K562 (cell line): ENCODE results near the gene SPATS2. TPM values are rescaled to one million over a fixed set of nuclear protein-coding genes. Genes with fewer than 3 reads are reported as not detected.

ENCODE experiments used
- ETV6 ChIP-seq, 3 experiments: fragments of 150-350 bp in 1 of 3; sonication (generic) in 1 of 3; formaldehyde crosslinking in 1 of 3; IDR thresholded peaks; 2 replicates each; pipeline versions ENCODE4 v1.6.1 to v1.8.0; 2014 to 2022; ENCODE audit warnings: borderline replicate concordance in 2 of 3, low read depth in 2 of 3, antibody characterized with exemption in 1 of 3, low read length in 1 of 3, mild to moderate bottlenecking in 1 of 3, missing genetic modification reagents in 1 of 3
- GTF2A2 ChIP-seq: IDR thresholded peaks from 2 replicates; pipeline ENCODE4 v1.6.1; 2016; ENCODE audit warnings: mild to moderate bottlenecking, missing genetic modification characterization, missing compliant biosample characterization
- KLF16 ChIP-seq: IDR thresholded peaks from 2 replicates; pipeline ENCODE4 v1.6.1; 2016; ENCODE audit warnings: antibody characterized with exemption
- MYC ChIP-seq, 2 experiments: fragments of 250-450 bp in 1 of 2; sonication (Bioruptor Pico) in 1 of 2; IDR thresholded peaks; 2 replicates each; pipeline versions ENCODE4 v1.5.1 to v1.6.1; 2012 to 2021; ENCODE audit warnings: low read depth in 2 of 2, borderline replicate concordance in 1 of 2, improper control_type of control experiment in 1 of 2, low read length in 1 of 2, mild to moderate bottlenecking in 1 of 2, moderate library complexity in 1 of 2
- POLR2A ChIP-seq: fragments of 450-650 bp; conservative IDR thresholded peaks from 2 replicates; pipeline ENCODE4 v1.6.1; 2016
- RCOR1 ChIP-seq, 2 experiments: IDR thresholded peaks; 2 replicates each; pipeline ENCODE4 v1.6.1; 2012; ENCODE audit warnings: low read depth in 2 of 2, low read length in 2 of 2, borderline replicate concordance in 1 of 2, improper control_type of control experiment in 1 of 2
- polyA plus RNA-seq, 8 experiments: library from polyadenylated mRNA; depleted of rRNA in 4 of 8; stranded (reverse) in 5 of 8; unstranded in 3 of 8; fragments of >200 nt; fragmentation: Nextera tagmentation in 2 of 8; fragmentation: Illumina TruSeq in 1 of 8; extraction: Ambion mirVana in 2 of 8; extraction: Trizol in 1 of 8; gene quantifications; 2 replicates each; pipeline versions ENCODE4 v1.2.1 to v1.2.3, GENCODE V29; 2011 to 2014; ENCODE audit warnings: inconsistent platforms in 1 of 8, missing spikeins in 1 of 8
- total RNA-seq, 7 experiments: library from RNA; depleted of rRNA in 6 of 7; stranded (reverse); fragments of >200 nt in 6 of 7; fragmentation: Illumina TruSeq in 2 of 7; extraction: Trizol in 2 of 7; gene quantifications; 2 replicates each; pipeline versions ENCODE4 v1.2.1 to v1.2.3, GENCODE V29; 2011 to 2021; ENCODE audit warnings: low replicate concordance in 1 of 7
- TF ChIP-seq, protein P1 (sequence below), 2 experiments: fragments of 450-650 bp; formaldehyde crosslinking in 1 of 2; IDR thresholded peaks; 2 replicates each; pipeline versions ENCODE4 v1.4.0 to v1.6.1; 2014 to 2020; ENCODE audit warnings: mild to moderate bottlenecking in 2 of 2, borderline replicate concordance in 1 of 2, low read depth in 1 of 2

SPATS2 gene
- total and polyA plus RNA-seq, 9 of the 15 experiments (the other 6 are each of a cell fraction or from before 2014, with no cell fraction given): 5.4 to 48.2 (median 17.5) TPM

DNA sequence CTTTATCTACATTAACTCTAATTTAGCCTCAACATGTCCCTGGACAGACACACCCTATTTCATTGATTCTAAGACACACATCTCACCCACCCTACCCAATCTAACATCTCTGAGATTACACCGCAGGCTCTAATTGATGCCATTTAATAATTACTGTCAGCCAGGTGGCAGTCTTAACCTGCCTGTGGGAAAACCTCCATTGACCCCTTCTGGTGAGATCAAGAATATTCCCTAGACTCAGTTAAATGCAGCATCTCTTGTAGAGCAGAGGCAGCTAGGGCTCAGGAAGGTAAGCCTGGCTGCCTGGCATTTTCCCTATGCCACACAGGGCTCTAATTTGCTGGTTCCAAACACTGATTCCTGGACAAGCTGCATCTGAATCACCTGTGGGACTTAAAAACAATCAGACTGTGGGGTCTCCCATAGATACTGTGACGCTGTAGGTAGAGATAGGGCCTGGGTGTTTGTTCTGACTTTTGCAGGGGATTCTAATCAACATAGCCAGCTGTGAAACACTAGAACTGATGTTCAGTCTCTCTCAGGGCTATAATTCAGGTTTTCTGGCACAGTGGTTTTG lies 186.3 kb downstream of the SPATS2 start (continued):
- TF ChIP-seq GTF2A2 (tag) (no peak), KLF16 (peak; percentile 30; the same call in 1 of the 2 replicates), ETV6 (IDR thresholded peaks at IDR 0.05; ENCODE audit: borderline replicate concordance in 1 of 2, low read depth in 2 of 2, low read length in 1 of 2) (no peak), ETV6 (CRISPR knock-in tag; IDR thresholded peaks at IDR 0.05; ENCODE audit: borderline replicate concordance) (no peak), RCOR1 (IDR thresholded peaks at IDR 0.05; ENCODE audit: borderline replicate concordance in 1 of 2, low read depth in 2 of 2, low read length in 2 of 2) (peak in 1 of 2 experiments; percentile 53; a peak in 1 of 4 replicates), POLR2A (no peak), MYC (IDR thresholded peaks at IDR 0.05; ENCODE audit: low read depth, low read length) (no peak), MYC (CRISPR knock-in tag; IDR thresholded peaks at IDR 0.05; ENCODE audit: borderline replicate concordance, low read depth) (no peak)
- TF ChIP-seq, protein P1, sequence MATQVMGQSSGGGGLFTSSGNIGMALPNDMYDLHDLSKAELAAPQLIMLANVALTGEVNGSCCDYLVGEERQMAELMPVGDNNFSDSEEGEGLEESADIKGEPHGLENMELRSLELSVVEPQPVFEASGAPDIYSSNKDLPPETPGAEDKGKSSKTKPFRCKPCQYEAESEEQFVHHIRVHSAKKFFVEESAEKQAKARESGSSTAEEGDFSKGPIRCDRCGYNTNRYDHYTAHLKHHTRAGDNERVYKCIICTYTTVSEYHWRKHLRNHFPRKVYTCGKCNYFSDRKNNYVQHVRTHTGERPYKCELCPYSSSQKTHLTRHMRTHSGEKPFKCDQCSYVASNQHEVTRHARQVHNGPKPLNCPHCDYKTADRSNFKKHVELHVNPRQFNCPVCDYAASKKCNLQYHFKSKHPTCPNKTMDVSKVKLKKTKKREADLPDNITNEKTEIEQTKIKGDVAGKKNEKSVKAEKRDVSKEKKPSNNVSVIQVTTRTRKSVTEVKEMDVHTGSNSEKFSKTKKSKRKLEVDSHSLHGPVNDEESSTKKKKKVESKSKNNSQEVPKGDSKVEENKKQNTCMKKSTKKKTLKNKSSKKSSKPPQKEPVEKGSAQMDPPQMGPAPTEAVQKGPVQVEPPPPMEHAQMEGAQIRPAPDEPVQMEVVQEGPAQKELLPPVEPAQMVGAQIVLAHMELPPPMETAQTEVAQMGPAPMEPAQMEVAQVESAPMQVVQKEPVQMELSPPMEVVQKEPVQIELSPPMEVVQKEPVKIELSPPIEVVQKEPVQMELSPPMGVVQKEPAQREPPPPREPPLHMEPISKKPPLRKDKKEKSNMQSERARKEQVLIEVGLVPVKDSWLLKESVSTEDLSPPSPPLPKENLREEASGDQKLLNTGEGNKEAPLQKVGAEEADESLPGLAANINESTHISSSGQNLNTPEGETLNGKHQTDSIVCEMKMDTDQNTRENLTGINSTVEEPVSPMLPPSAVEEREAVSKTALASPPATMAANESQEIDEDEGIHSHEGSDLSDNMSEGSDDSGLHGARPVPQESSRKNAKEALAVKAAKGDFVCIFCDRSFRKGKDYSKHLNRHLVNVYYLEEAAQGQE (IDR thresholded peaks at IDR 0.05; ENCODE audit: borderline replicate concordance): peak; percentile 69; the same call in 1 of the 2 replicates
- TF ChIP-seq, protein P1 (CRISPR knock-in tag; IDR thresholded peaks at IDR 0.05; ENCODE audit: low read depth): no peak
- TF ChIP-seq, all 486 proteins: peak for 10
